ENCODE measurements around the gene TARP.
A peak's percentile ranks its signal among the peaks of the same experiment; 100 is the strongest.

The TARP gene

DNA sequence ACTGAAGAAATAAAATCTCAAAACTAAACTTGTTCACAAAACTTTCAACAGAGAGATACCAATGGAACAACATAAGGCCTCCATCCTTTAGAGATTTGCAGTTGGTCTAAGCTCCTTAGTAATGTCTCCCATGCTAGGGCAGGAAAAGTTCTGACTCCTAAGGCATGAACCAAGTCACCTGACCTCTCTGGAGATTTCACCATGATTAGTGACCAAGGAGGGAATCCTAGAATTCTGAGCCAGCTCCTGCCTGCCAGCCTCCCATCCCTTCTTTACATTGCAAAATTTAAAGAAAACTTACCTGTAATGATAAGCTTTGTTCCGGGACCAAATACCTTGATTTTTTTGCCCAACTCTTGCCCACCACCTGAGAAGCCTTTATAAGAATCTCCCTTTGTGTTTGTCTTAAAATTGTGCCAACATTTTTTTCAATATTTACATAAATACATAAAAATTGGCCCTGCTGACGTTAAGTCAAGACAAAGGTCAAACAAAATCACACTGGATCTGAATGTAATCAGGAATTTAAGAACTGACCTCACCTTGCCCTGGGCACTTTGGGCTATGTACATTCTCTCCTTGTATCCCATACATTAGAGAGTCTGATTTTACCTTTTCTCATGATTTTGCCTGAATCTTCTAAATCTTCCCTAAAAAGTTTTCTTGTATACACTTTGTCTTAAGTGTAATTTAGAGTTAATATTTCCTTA is at the start of gene TARP:
TARP (minus strand) TSS at position 351 of the 710 bp plus-strand sequence.
- DNase-seq (ENCODE audit: low read depth in 2 of 2) = no peak
- TF ChIP-seq, protein P1, sequence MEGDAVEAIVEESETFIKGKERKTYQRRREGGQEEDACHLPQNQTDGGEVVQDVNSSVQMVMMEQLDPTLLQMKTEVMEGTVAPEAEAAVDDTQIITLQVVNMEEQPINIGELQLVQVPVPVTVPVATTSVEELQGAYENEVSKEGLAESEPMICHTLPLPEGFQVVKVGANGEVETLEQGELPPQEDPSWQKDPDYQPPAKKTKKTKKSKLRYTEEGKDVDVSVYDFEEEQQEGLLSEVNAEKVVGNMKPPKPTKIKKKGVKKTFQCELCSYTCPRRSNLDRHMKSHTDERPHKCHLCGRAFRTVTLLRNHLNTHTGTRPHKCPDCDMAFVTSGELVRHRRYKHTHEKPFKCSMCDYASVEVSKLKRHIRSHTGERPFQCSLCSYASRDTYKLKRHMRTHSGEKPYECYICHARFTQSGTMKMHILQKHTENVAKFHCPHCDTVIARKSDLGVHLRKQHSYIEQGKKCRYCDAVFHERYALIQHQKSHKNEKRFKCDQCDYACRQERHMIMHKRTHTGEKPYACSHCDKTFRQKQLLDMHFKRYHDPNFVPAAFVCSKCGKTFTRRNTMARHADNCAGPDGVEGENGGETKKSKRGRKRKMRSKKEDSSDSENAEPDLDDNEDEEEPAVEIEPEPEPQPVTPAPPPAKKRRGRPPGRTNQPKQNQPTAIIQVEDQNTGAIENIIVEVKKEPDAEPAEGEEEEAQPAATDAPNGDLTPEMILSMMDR (IDR thresholded peaks at IDR 0.05; ENCODE audit: low read depth, low read length) = no peak
- H3K4me3 ChIP-seq (replicated peaks in 1 of 2; ENCODE audit: low read depth in 2 of 2, low read length in 2 of 2) = no peak within 1 kb of the TSS

DNA sequence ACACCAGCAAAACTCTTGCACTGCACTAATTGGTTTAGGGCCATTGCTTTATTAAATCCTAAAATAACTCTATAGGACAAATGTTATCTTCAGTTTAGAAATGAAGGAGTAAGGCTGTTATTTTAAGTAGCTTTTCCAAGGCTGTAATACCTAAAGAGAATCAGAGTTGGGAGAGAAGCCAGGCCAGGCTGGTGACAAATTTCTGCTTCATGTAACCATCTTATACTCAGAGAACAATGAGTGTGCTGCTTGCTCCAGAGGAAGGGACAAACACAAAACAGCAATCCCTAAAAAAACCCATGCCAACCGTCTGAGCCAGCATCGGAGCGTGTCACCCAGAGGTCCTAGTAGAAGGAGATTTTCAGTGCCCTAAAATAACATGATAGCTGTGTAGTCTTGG is 49.7 kb upstream of the TARP start:
- peak in 1 of 2 donors; percentile 24 for DNase-seq (ENCODE audit: low read depth in 2 of 2)
- TF ChIP-seq, protein P1 (IDR thresholded peaks at IDR 0.05; ENCODE audit: low read depth, low read length) = no peak
- no peak overlapping the region for H3K4me3 ChIP-seq (replicated peaks in 1 of 2; ENCODE audit: low read depth in 2 of 2, low read length in 2 of 2)

DNA sequence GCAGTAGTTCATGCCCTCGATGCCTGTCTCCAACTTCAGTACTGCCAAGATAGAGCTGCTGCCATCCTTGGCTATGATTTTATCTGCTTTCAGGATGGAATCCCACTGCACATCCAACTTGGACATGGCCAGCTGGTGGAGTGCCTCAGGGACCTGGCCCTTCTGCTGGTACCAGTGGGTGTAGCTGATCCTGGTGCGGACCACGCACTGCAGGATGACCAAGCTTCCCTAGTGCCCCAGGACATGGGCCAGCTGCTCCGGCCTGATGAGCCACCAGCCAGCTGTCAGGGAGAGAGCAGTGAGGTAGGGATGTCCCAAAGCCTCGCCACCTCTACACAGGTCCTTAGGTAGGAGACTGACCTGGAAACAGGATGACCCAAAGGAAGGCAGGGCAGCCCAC is 49.0 kb upstream of the TARP start:
- H3K4me3 ChIP-seq (replicated peaks in 1 of 2; ENCODE audit: low read depth in 2 of 2, low read length in 2 of 2) = no peak overlapping the region
- TF ChIP-seq, protein P1 (IDR thresholded peaks at IDR 0.05; ENCODE audit: low read depth, low read length) = no peak
- no peak for DNase-seq (ENCODE audit: low read depth in 2 of 2)

DNA sequence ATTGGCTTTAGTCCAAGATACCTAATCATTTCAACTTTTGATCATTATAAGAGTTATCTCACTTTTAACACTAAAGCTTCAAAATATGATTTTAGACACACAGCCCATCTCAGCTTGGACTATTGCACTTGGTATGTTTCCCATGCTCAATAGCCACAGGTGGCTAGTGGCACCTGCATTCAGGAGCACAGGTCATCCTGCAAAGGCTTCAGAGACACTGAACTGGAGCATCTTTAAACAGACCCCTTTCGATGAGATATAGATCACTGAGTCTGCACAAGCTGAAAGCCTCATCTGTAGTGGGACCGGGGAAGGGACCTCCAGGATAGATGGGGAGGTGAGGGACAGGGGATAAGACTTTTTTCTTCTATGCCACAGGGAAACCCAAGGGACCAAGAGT is 48.5 kb upstream of the TARP start:
- TF ChIP-seq, protein P1 (IDR thresholded peaks at IDR 0.05; ENCODE audit: low read depth, low read length) = no peak
- DNase-seq (ENCODE audit: low read depth in 2 of 2) = no peak
- no peak overlapping the region for H3K4me3 ChIP-seq (replicated peaks in 1 of 2; ENCODE audit: low read depth in 2 of 2, low read length in 2 of 2)

DNA sequence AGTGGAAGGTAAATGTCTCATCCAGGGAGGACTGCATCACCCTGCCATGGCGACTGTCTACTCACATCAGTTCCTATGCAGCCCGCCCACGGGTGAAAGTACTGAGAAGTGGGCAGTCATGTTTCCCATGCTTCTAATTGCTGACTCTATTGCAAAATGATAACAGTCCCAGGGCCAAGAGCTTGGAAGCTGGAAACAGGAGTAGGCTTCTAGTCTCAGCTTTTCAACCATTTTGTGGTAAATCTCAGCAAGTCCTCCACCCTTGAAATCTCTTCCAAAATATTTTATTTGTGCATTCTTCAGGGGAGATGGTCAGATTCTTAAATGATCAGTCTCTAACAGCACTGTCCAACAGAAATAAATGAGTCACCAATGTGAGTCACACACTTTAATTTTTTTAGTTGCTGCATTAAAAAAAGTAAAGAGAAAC is 48.1 kb upstream of the TARP start:
- no peak overlapping the region for H3K4me3 ChIP-seq (replicated peaks in 1 of 2; ENCODE audit: low read depth in 2 of 2, low read length in 2 of 2)
- DNase-seq (ENCODE audit: low read depth in 2 of 2) = peak; percentile 44 to 73
- TF ChIP-seq, protein P1 (IDR thresholded peaks at IDR 0.05; ENCODE audit: low read depth, low read length) = no peak

DNA sequence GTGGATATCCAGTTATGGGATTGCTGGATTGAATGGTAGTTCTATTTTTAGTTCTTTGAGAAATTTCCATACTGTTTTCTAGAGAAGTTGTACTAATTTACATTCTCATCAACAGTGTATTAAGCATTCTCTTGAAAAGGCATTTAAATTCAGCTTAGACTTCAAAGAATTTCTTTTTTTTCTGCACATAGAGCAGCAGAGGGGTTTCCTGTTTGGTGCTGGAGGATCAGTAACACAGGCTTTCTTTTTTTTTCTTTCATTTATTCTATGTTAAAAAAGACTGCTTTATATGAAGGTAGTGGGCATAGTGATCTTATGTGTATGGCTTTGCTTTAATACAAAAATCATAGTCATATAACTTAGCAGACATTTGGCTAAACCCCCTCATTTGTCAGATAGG is 47.6 kb upstream of the TARP start:
- DNase-seq (ENCODE audit: low read depth in 2 of 2) = no peak
- H3K4me3 ChIP-seq (replicated peaks in 1 of 2; ENCODE audit: low read depth in 2 of 2, low read length in 2 of 2) = no peak overlapping the region
- TF ChIP-seq, protein P1 (IDR thresholded peaks at IDR 0.05; ENCODE audit: low read depth, low read length) = no peak

DNA sequence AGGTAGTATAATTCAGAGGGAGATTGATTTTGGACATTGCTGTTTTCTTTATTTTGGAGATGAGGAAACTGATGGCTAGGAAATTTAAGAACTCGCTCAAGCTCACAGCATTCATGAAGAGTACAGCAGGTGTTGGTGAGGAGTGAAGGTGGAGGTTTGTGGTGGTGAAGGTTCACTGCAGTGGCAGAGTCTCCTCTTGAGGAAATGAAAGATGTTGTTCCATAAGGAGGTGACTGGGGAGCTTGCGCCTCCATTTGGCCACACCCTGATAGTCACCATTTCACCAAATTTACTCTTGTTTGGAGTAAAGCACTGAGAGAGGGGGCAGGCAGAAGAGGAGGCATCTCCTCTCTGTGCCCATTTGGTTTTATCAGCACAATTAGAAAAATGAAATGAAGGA is 46.4 kb upstream of the TARP start:
- H3K4me3 ChIP-seq (replicated peaks in 1 of 2; ENCODE audit: low read depth in 2 of 2, low read length in 2 of 2) = no peak overlapping the region
- TF ChIP-seq, protein P1 (IDR thresholded peaks at IDR 0.05; ENCODE audit: low read depth, low read length) = no peak
- DNase-seq (ENCODE audit: low read depth in 2 of 2) = no peak

Measured in cardiac fibroblast (primary cell).